GM19351 (cell line): ENCODE data around the gene TTC28.
"Not testable (repeated sequence)": the region's sequence is repeated elsewhere in the genome, so short reads cannot be mapped to it uniquely, and the experiment has no call there.

Source experiments
- ATAC-seq: cut with Tn5 transposase; IDR thresholded peaks from one replicate; pipeline ENCODE4 v1.9.1; 2021; ENCODE audit warnings: mild to moderate bottlenecking, moderate library complexity; ENCODE audit not compliant: unreplicated experiment

Gene TTC28

GRCh38 chr22:28171115-28171514, 508.5 kb downstream of the TTC28 start:
- no peak for ATAC-seq

- not testable (repeated sequence) for ATAC-seq
Measured at GRCh38 chr22:28169314-28169713, 510.3 kb downstream of the TTC28 start.

- no peak for ATAC-seq
Measured at GRCh38 chr22:28155808-28156207, 523.8 kb downstream of the TTC28 start.

GRCh38 chr22:28154861-28155260, 524.8 kb downstream of the TTC28 start:
- ATAC-seq, result no peak

GRCh38 chr22:28151151-28151816, 528.4 kb downstream of the TTC28 start:
- no peak for ATAC-seq

GRCh38 chr22:28148816-28149465, 530.7 kb downstream of the TTC28 start:
- no peak for ATAC-seq

GRCh38 chr22:28147401-28147800, 532.2 kb downstream of the TTC28 start:
- no peak for ATAC-seq

GRCh38 chr22:28146401-28147314, 533.0 kb downstream of the TTC28 start:
- no peak for ATAC-seq

GRCh38 chr22:28143961-28144745, 535.5 kb downstream of the TTC28 start:
- no peak for ATAC-seq

GRCh38 chr22:28143241-28143865, 536.3 kb downstream of the TTC28 start:
- no peak for ATAC-seq

GRCh38 chr22:28142361-28142961, 537.2 kb downstream of the TTC28 start:
- no peak for ATAC-seq

- no peak for ATAC-seq
Measured at GRCh38 chr22:28141614-28142013, 538.0 kb downstream of the TTC28 start.

GRCh38 chr22:28139961-28140360, 539.7 kb downstream of the TTC28 start:
- no peak for ATAC-seq

GRCh38 chr22:28139516-28139915, 540.1 kb downstream of the TTC28 start:
- ATAC-seq, result no peak

- no peak for ATAC-seq
Measured at GRCh38 chr22:28137036-28137435, 542.6 kb downstream of the TTC28 start.

- no peak for ATAC-seq
Measured at GRCh38 chr22:28132466-28132865, 547.2 kb downstream of the TTC28 start.

GRCh38 chr22:28129319-28129962, 550.2 kb downstream of the TTC28 start:
- ATAC-seq, result no peak

- ATAC-seq, result no peak
Measured at GRCh38 chr22:28128827-28129226, 550.8 kb downstream of the TTC28 start.

GRCh38 chr22:28125799-28126198, 553.8 kb downstream of the TTC28 start:
- no peak for ATAC-seq
